ENCODE measurements around the gene AMHR2. TPM values are rescaled to one million over a fixed set of nuclear protein-coding genes. Genes with fewer than 3 reads are reported as not detected.
"Not testable (repeated sequence)": the region's sequence is repeated elsewhere in the genome, so short reads cannot be mapped to it uniquely, and the experiment has no call there.

AMHR2 gene
- total and polyA plus RNA-seq, 9 of the 15 experiments (the other 6 are each of a cell fraction or from before 2014, with no cell fraction given): 8.9 to 49.7 (median 19.3) TPM

DNA sequence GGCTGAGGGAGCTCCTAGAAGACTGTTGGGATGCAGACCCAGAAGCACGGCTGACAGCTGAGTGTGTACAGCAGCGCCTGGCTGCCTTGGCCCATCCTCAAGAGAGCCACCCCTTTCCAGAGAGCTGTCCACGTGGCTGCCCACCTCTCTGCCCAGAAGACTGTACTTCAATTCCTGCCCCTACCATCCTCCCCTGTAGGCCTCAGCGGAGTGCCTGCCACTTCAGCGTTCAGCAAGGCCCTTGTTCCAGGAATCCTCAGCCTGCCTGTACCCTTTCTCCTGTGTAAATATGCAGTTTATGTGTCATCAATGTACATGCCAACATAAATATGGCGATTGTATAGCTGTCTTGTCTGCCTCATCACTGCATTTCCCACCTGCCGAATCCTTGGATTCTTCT lies 7.5 kb downstream of the AMHR2 start:
- Histone ChIP-seq H2AFZ (ENCODE audit: low read depth, low read length) (no peak overlapping the region), H3K4me2 (ENCODE audit: insufficient read depth, low read length) (no peak overlapping the region), H3K9me3 (replicated peaks; ENCODE audit: control insufficient read depth, insufficient read depth, low read depth, low read length) (no peaks in the 10 kb centered on the region), H4K20me1 (replicated peaks; ENCODE audit: control insufficient read depth, insufficient read depth, low read length) (no peaks in the 10 kb centered on the region), H3K36me3 (ENCODE audit: control insufficient read depth, insufficient read depth, low read length) (peaks cover 36% of the 10 kb centered on the region; the same call in 2 of the 3 replicates), H3K79me2 (ENCODE audit: control insufficient read depth, insufficient read depth, low read length) (peaks cover 1% of the 10 kb centered on the region; the same call in 2 of the 3 replicates), H3K27ac (ENCODE audit: extremely low read depth, low read depth, low read length) (no peak overlapping the region), H3K4me1 (replicated peaks in 1 of 2; ENCODE audit: control insufficient read depth in 2 of 2, insufficient read depth in 2 of 2, low read length in 2 of 2) (peaks cover 3 to 9% of the 10 kb centered on the region in 2 experiments; a peak in 4 of 5 replicates), H3K9ac (ENCODE audit: insufficient read depth in 1 of 2, low read depth in 2 of 2, low read length in 2 of 2) (0 out of 4 replicates have a peak overlapping the region, but pooled peaks of 1 of the 2 experiments have one; percentile 55), H3K4me3 (no peak overlapping the region), H3K9me1 (ENCODE audit: control insufficient read depth, insufficient read depth, low read length) (no peaks in the 10 kb centered on the region), H3K27me3 (ENCODE audit: control insufficient read depth in 2 of 2, insufficient read depth in 2 of 2, low read length in 2 of 2) (no peaks in the 10 kb centered on the region)
- in situ Hi-C loops (cut with MboI): no loop called here
- intact Hi-C loops (cut with micrococcal nuclease): no loop called here
- TF ChIP-seq MAZ (CRISPR knock-in tag; conservative IDR thresholded peaks at IDR 0.05 in 1 of 2, IDR thresholded peaks at IDR 0.05 in 1 of 2): no peak
- no peak for TF ChIP-seq ZNF584 (CRISPR knock-in tag; IDR thresholded peaks at IDR 0.05; ENCODE audit: low read depth)
- no peak for TF ChIP-seq ZNF551 (CRISPR knock-in tag; IDR thresholded peaks at IDR 0.05)
- no peak for TF ChIP-seq KDM1A (IDR thresholded peaks at IDR 0.05)
- TF ChIP-seq SMAD2 (IDR thresholded peaks at IDR 0.05; ENCODE audit: low read depth, low read length): no peak
- no peak for TF ChIP-seq YBX1 (IDR thresholded peaks at IDR 0.05)
- no peak for TF ChIP-seq MECOM (CRISPR knock-in tag; IDR thresholded peaks at IDR 0.05)
- no peak for TF ChIP-seq ZNF707 (CRISPR knock-in tag; conservative IDR thresholded peaks at IDR 0.05)
- TF ChIP-seq RBM39 (optimal IDR thresholded peaks at IDR 0.05; ENCODE audit: low read depth, low read length): no peak
- TF ChIP-seq NONO (IDR thresholded peaks at IDR 0.05; ENCODE audit: low read depth in 2 of 2, low read length in 1 of 2): no peak
- TF ChIP-seq SP1 (CRISPR knock-in tag; IDR thresholded peaks at IDR 0.05): no peak
- TF ChIP-seq, protein P1, sequence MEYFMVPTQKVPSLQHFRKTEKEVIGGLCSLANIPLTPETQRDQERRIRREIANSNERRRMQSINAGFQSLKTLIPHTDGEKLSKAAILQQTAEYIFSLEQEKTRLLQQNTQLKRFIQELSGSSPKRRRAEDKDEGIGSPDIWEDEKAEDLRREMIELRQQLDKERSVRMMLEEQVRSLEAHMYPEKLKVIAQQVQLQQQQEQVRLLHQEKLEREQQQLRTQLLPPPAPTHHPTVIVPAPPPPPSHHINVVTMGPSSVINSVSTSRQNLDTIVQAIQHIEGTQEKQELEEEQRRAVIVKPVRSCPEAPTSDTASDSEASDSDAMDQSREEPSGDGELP (CRISPR knock-in tag; IDR thresholded peaks at IDR 0.05; ENCODE audit: borderline replicate concordance): no peak
- TF ChIP-seq ZNF717 (CRISPR knock-in tag; IDR thresholded peaks at IDR 0.05): no peak
- no peak for TF ChIP-seq EP400 (IDR thresholded peaks at IDR 0.05)
- TF ChIP-seq MYBL2 (IDR thresholded peaks at IDR 0.05; ENCODE audit: low read depth): no peak
- TF ChIP-seq MYBL2 (CRISPR knock-in tag; IDR thresholded peaks at IDR 0.05; ENCODE audit: borderline replicate concordance): no peak
- ChIA-PET POLR2A (interaction anchor here (0.5 to 1.0 kb wide), 3 partner anchors 10 to 59 kb away, joined by 3 to 4 read pairs (median 4); partner anchors contain the start of gene PRR13), CTCF (ENCODE audit: low intra/inter-chr PET ratio) (no interaction called here)
- FAIRE-seq (no peak), ATAC-seq (no peak), DNase-seq (ENCODE audit: extremely low read depth in 1 of 4, low spot score in 3 of 4) (no peak)
- no TSS peak for BruUV-seq (replicated peaks)
- 52% methylated on average over 7 of the region's 7 CpGs for WGBS (ENCODE audit: insufficient coverage, low coverage, missing lambda C conversion rate)

DNA sequence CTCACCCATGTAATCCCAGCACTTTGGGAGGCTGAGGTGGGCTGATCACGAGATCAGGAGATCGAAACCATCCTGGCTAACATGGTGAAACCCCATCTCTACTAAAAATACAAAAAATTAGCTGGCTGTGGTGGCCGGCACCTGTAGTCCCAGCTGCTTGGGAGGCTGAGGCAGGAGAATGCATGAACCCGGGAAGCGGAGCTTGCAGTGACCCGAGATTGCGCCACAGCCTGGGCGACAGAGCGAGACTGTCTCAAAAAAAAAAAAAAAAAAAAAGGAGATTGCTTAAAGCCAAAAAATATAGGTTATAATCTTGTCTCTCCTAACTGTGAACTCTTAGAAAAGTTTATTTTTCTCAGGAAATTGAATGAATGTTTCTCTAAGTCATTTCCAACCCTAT lies 11.7 kb downstream of the AMHR2 start:
- FAIRE-seq; H3K4me3 ChIP-seq; DNase-seq (ENCODE audit: extremely low read depth in 1 of 4, low spot score in 3 of 4); H3K4me2 ChIP-seq (ENCODE audit: insufficient read depth, low read length); H3K27me3 ChIP-seq (ENCODE audit: control insufficient read depth in 2 of 2, insufficient read depth in 2 of 2, low read length in 2 of 2); ATAC-seq; BruUV-seq (replicated peaks); H3K9me1 ChIP-seq (ENCODE audit: control insufficient read depth, insufficient read depth, low read length); intact Hi-C loops (cut with micrococcal nuclease); H3K27ac ChIP-seq (ENCODE audit: extremely low read depth, low read depth, low read length); H3K9me3 ChIP-seq (replicated peaks; ENCODE audit: control insufficient read depth, insufficient read depth, low read depth, low read length); H4K20me1 ChIP-seq (replicated peaks; ENCODE audit: control insufficient read depth, insufficient read depth, low read length); H3K79me2 ChIP-seq (ENCODE audit: control insufficient read depth, insufficient read depth, low read length); H2AFZ ChIP-seq (ENCODE audit: low read depth, low read length); in situ Hi-C loops (cut with MboI); H3K9ac ChIP-seq (ENCODE audit: insufficient read depth in 1 of 2, low read depth in 2 of 2, low read length in 2 of 2): not testable (repeated sequence)
- Histone ChIP-seq H3K36me3 (ENCODE audit: control insufficient read depth, insufficient read depth, low read length) (peaks cover 13% of the 10 kb centered on the region; the same call in 1 of the 3 replicates), H3K4me1 (replicated peaks in 1 of 2; ENCODE audit: control insufficient read depth in 2 of 2, insufficient read depth in 2 of 2, low read length in 2 of 2) (peaks cover 4 to 20% of the 10 kb centered on the region in 2 experiments; a peak in 3 of 5 replicates)
- WGBS (ENCODE audit: insufficient coverage, low coverage, missing lambda C conversion rate): 86% methylated on average over 9 of the region's 9 CpGs
- ChIA-PET CTCF (ENCODE audit: low intra/inter-chr PET ratio) (interaction anchor here (0.7 kb wide), 1 partner anchor 159 kb away, joined by 3 read pairs; no protein-coding TSS in a partner anchor), POLR2A (interaction anchor here (0.8 to 2.0 kb wide), 2 partner anchors 9 to 269 kb away, joined by 3 to 5 read pairs; no protein-coding TSS in a partner anchor)

Data from K562 (cell line).